GM18873 (cell line): ENCODE results near the gene PGK2.

ENCODE experiments used
- ATAC-seq: cut with Tn5 transposase; IDR thresholded peaks from one replicate; pipeline ENCODE4 v1.9.1; 2021; ENCODE audit warnings: mild to moderate bottlenecking, moderate library complexity, moderate number of reproducible peaks; ENCODE audit not compliant: unreplicated experiment, low FRiP score

PGK2 gene

GRCh38 chr6:49739423-49739822 lies 47.7 kb downstream of the PGK2 start:
- ATAC-seq, result no peak

GRCh38 chr6:49736017-49736508 lies 51.0 kb downstream of the PGK2 start:
- no peak for ATAC-seq
